PFSK-1 (cell line): ENCODE results near the gene FA2H.

Experiments used
- FOXP2 ChIP-seq: optimal IDR thresholded peaks from 2 replicates; pipeline ENCODE3; 2011; ENCODE audit warnings: borderline replicate concordance, control low read depth, inconsistent platforms; ENCODE audit not compliant: insufficient read depth; ENCODE audit errors: extremely low read length, extremely low read depth
- POLR2AphosphoS5 ChIP-seq: IDR thresholded peaks from 2 replicates; pipeline ENCODE4 v1.6.1; 2012; ENCODE audit warnings: low read depth, mild to moderate bottlenecking, control low read depth, low read length, moderate library complexity
- SIN3A ChIP-seq: IDR thresholded peaks from 2 replicates; pipeline ENCODE4 v1.6.1; 2012; ENCODE audit warnings: mild to moderate bottlenecking, low read length, moderate library complexity, borderline replicate concordance; ENCODE audit not compliant: insufficient read depth
- TAF1 ChIP-seq: IDR thresholded peaks from 2 replicates; pipeline ENCODE4 v1.6.1; 2012; ENCODE audit warnings: low read length, control low read depth, borderline replicate concordance; ENCODE audit not compliant: insufficient read depth
- TF ChIP-seq, protein P1 (sequence below), 2 experiments: IDR thresholded peaks; 2 replicates each; pipeline versions ENCODE4 v1.6.1 to v1.8.0; 2011 to 2012; ENCODE audit warnings: low read depth in 2 of 2, low read length in 2 of 2, control low read depth in 1 of 2, inconsistent platforms in 1 of 2, mild to moderate bottlenecking in 1 of 2, moderate library complexity in 1 of 2; ENCODE audit not compliant: insufficient read depth in 1 of 2

Gene FA2H

DNA sequence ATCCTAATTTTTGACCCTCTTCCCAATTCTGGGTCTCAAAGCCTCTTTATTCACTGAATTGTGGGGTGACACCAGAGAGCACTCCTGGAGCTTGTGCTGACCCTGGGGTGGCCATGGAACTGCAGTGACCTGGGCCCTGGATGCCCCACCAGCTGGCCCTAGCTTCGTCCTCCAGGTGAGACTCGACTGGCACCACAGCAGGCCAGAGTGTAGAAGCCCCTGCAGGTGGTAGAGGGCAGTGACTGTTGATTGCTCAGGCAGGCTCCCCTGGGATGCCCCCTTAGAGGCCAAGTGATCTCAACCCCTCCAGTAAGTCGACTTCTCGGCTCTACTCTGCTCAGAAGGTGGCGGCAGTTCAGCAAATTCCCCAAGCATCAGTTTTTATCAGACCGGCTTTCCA is 6.4 kb downstream of the FA2H start:
- no peak for TF ChIP-seq TAF1
- no peak for TF ChIP-seq SIN3A
- TF ChIP-seq POLR2AphosphoS5, result no peak
- TF ChIP-seq, protein P1, sequence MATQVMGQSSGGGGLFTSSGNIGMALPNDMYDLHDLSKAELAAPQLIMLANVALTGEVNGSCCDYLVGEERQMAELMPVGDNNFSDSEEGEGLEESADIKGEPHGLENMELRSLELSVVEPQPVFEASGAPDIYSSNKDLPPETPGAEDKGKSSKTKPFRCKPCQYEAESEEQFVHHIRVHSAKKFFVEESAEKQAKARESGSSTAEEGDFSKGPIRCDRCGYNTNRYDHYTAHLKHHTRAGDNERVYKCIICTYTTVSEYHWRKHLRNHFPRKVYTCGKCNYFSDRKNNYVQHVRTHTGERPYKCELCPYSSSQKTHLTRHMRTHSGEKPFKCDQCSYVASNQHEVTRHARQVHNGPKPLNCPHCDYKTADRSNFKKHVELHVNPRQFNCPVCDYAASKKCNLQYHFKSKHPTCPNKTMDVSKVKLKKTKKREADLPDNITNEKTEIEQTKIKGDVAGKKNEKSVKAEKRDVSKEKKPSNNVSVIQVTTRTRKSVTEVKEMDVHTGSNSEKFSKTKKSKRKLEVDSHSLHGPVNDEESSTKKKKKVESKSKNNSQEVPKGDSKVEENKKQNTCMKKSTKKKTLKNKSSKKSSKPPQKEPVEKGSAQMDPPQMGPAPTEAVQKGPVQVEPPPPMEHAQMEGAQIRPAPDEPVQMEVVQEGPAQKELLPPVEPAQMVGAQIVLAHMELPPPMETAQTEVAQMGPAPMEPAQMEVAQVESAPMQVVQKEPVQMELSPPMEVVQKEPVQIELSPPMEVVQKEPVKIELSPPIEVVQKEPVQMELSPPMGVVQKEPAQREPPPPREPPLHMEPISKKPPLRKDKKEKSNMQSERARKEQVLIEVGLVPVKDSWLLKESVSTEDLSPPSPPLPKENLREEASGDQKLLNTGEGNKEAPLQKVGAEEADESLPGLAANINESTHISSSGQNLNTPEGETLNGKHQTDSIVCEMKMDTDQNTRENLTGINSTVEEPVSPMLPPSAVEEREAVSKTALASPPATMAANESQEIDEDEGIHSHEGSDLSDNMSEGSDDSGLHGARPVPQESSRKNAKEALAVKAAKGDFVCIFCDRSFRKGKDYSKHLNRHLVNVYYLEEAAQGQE (IDR thresholded peaks at IDR 0.05; ENCODE audit: insufficient read depth in 1 of 2, low read depth in 2 of 2, low read length in 2 of 2), result no peak
- TF ChIP-seq FOXP2, result no peak

DNA sequence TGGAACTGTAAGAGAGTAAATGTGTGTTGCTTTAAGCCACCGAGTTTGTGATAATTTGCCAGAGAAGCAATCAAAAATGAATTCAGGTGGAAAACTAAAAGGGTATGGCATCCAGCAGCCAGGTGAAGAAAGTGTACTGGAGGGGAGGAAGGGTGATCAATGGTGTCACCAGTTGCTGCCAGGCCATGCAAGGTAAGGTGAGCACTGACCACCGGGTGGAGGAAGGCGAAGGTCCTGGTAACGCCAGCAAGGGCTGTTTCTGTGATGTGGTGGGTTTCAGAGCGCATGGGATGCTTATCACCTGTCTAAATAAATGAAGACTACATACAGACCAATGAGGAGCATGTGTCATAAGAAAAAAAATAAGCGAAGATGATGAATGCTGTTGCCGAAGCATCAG is 6.9 kb downstream of the FA2H start:
- no peak for TF ChIP-seq SIN3A

DNA sequence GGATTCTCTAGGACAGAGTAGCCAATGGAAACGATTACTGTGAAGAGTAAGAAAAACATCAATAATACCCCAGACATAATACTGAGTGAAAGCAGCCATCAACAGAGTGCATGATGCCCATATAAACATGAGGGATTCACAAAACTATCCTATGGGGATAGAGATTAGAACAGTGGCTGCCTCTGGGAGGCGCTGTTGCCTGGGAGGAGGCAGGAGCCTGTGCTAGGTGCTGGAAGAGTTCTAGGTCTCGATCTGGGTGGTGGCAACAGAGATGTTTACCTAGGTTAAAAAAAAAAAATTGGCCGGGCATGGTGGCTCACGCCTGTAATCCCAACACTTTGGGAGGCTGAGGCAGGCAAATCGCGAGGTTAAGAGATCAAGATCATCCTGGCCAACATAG is 7.9 kb downstream of the FA2H start:
- TF ChIP-seq, protein P1 (IDR thresholded peaks at IDR 0.05; ENCODE audit: insufficient read depth in 1 of 2, low read depth in 2 of 2, low read length in 2 of 2), result no peak
- TF ChIP-seq POLR2AphosphoS5 (no peak), TAF1 (no peak), SIN3A (no peak)

DNA sequence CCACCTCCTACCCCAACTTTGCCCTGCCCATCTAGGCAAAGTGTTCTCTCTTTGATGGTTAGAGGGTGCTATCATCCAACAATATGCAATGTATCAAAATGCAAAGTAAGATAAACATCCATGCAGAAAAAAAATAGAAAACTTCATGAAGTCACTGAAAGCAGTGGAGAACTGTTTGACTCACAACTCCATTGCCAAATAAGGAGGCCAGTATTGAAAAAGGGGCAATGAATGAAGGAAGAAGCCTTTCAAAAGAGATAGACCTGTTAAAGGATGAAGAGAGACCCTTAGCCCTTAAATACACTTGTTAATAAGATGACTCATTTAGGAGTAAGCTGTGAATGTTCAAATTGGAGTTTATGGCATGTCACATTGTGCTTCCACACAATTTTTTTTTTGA is 13.0 kb downstream of the FA2H start:
- TF ChIP-seq FOXP2, result no peak
- no peak for TF ChIP-seq SIN3A
- TF ChIP-seq TAF1, result no peak

DNA sequence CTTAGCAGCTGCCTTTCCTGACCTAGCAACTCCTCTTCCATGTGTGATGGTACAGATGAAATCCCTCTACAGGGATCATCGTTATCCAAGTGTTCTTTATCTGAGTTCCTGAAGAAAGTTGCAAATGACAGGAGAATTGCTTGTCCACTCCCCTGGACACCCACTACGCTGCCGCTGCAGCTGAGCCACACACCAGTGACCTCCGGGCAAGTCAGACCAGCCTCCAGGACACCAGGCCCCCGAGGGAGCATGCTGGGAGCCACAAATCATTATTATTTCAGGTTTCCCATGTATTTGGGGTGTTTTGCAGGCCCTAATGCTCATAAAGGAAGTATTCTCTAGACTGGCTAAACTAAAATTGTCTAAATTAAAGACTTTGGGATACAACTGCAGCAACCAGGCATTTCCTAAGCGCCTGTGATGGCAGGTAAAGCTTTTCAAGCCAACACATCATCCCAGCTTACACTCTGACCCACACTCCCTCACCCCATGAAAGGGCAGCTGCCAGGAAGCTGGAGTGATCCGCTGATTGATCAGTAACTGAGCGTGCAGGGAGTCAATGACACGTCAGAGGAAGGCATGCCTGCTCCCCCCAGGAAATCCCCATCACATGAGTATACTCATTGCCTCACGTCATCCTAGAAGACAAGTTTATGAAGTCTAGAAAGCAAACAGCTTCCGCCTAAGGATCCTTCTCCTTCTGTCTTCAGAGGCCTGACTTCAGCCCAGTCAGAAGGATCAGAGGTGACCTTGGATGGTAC is 14.4 kb downstream of the FA2H start:
- no peak for TF ChIP-seq TAF1

DNA sequence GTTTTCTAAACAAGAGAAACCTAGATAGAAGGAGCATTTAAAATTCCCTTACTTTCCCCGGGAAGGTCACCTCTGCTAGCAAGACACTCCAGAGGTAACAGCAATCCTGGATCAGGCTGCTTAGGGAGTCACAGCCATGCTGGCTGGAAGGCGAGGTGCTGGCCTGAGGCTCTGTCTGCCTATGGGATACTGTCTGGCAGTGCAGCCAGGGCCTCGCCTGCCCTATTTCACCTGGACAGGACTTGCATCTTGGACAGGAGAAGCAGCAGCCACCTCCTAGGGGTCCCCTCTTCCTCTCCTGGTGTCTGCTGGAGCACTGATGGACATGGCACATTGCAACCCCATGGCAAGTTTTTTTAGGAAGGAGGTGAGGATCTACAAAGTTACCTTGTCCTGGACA is 15.1 kb downstream of the FA2H start:
- TF ChIP-seq, protein P1 (IDR thresholded peaks at IDR 0.05; ENCODE audit: insufficient read depth in 1 of 2, low read depth in 2 of 2, low read length in 2 of 2), result no peak
- TF ChIP-seq TAF1, result no peak
- TF ChIP-seq SIN3A, result no peak
- no peak for TF ChIP-seq FOXP2
- no peak for TF ChIP-seq POLR2AphosphoS5

DNA sequence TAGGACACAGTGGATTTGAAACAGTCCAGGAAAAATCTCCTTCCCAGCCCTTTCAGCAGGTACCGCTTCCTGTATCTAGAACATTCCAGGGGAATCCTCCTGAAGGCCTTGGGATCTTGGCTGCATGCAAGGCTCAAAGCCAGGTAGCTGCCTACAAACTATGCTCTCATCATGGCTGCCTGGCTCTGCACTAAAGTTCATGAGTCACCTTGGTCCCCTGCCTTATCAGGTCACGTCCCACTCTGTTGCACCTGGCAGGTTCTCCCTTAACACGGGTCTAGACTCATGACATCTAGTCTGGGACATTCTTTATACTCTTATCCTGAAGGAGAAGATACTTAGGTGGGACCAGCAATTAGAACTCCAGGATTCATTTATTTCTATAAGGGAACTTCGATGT is 15.8 kb downstream of the FA2H start:
- TF ChIP-seq FOXP2, result no peak
- TF ChIP-seq SIN3A, result no peak
- TF ChIP-seq TAF1, result no peak
- TF ChIP-seq POLR2AphosphoS5, result no peak
- TF ChIP-seq, protein P1 (IDR thresholded peaks at IDR 0.05; ENCODE audit: insufficient read depth in 1 of 2, low read depth in 2 of 2, low read length in 2 of 2), result no peak
